Measurements from ENCODE around the gene LDLRAD4.

LDLRAD4 gene

DNA sequence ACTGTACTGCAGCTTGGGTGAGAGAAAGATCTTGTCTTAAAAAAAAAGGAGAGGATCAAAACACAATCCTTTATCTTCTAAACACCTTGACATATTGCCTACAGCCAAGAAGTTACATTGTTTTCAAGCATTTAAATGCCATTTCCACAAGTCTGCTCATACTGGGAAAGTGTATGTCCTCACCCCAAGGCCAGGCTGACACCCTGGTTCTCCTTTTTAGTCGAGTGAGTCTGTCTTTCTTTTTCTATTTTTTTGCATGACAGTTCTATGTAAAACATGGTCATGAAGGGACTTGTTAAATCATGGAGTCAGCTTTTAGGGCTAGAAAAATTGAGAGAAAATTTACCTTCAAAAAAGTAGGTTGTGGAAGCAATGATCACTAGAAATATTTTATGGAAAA lies 274.5 kb downstream of the LDLRAD4 start:
- H3K4me1 ChIP-seq (ENCODE audit: control extremely low read depth in 1 of 4, control insufficient read depth in 4 of 4, insufficient read depth in 4 of 4, low read length in 3 of 4) = peaks cover 0 to 23% (median 16%) of the 10 kb centered on the region in 4 experiments
- no peak overlapping the region for H3K4me3 ChIP-seq (ENCODE audit: control insufficient read depth in 1 of 7, extremely low read depth in 1 of 7, insufficient read depth in 4 of 7, low read depth in 2 of 7, low read length in 6 of 7)
- H3K9me3 ChIP-seq (ENCODE audit: control extremely low read depth in 1 of 5, control insufficient read depth in 4 of 5, insufficient read depth in 2 of 5, low read depth in 1 of 5, low read length in 4 of 5) = no peaks in the 10 kb centered on the region
- no peaks in the 10 kb centered on the region for H3K27me3 ChIP-seq (replicated peaks in 2 of 5; ENCODE audit: control insufficient read depth in 4 of 5, insufficient read depth in 5 of 5, low read length in 4 of 5)
- DNase-seq = peak in 2 of 3 donors; percentile 32 to 52
- ChIA-PET POLR2A (no interaction called here), CTCF (interaction anchor here (0.7 to 2.3 kb wide), 4 partner anchors 9 to 19 kb away, joined by 3 to 4 read pairs (median 3); no protein-coding TSS in a partner anchor)
- no peak overlapping the region for H3K27ac ChIP-seq (ENCODE audit: insufficient read depth in 1 of 2, low read depth in 1 of 2, low read length in 2 of 2, poor library complexity in 1 of 2, severe bottlenecking in 2 of 2)
- WGBS (ENCODE audit: insufficient coverage) = no CpG with 5 or more reads among the region's 1 CpG
- H3K36me3 ChIP-seq (ENCODE audit: control insufficient read depth in 4 of 4, insufficient read depth in 4 of 4, low read length in 3 of 4) = peaks cover 0 to 8% (median 2%) of the 10 kb centered on the region in 4 experiments

- DNase-seq = no peak
- Histone ChIP-seq H3K9me3 (ENCODE audit: control extremely low read depth in 1 of 5, control insufficient read depth in 4 of 5, insufficient read depth in 2 of 5, low read depth in 1 of 5, low read length in 4 of 5) (peaks cover 0 to under 1% (median 0%) of the 10 kb centered on the region in 5 experiments), H3K27ac (ENCODE audit: insufficient read depth in 1 of 2, low read depth in 1 of 2, low read length in 2 of 2, poor library complexity in 1 of 2, severe bottlenecking in 2 of 2) (no peak overlapping the region), H3K4me3 (ENCODE audit: control insufficient read depth in 1 of 7, extremely low read depth in 1 of 7, insufficient read depth in 4 of 7, low read depth in 2 of 7, low read length in 6 of 7) (no peak overlapping the region), H3K4me1 (ENCODE audit: control extremely low read depth in 1 of 4, control insufficient read depth in 4 of 4, insufficient read depth in 4 of 4, low read length in 3 of 4) (peaks cover 0 to 23% (median 16%) of the 10 kb centered on the region in 4 experiments), H3K36me3 (ENCODE audit: control insufficient read depth in 4 of 4, insufficient read depth in 4 of 4, low read length in 3 of 4) (peaks cover 0 to 13% (median 5%) of the 10 kb centered on the region in 4 experiments), H3K27me3 (replicated peaks in 2 of 5; ENCODE audit: control insufficient read depth in 4 of 5, insufficient read depth in 5 of 5, low read length in 4 of 5) (no peaks in the 10 kb centered on the region)
- CTCF ChIA-PET = interaction anchor here (0.7 to 2.3 kb wide), 2 partner anchors 11 to 19 kb away, joined by 3 to 4 read pairs; no protein-coding TSS in a partner anchor
- WGBS (ENCODE audit: insufficient coverage) = 87% methylated on average over 12 of the region's 16 CpGs
- POLR2A ChIA-PET = no interaction called here
Measured at GRCh38 chr18:13493725-13494124, 275.2 kb downstream of the LDLRAD4 start.

DNA sequence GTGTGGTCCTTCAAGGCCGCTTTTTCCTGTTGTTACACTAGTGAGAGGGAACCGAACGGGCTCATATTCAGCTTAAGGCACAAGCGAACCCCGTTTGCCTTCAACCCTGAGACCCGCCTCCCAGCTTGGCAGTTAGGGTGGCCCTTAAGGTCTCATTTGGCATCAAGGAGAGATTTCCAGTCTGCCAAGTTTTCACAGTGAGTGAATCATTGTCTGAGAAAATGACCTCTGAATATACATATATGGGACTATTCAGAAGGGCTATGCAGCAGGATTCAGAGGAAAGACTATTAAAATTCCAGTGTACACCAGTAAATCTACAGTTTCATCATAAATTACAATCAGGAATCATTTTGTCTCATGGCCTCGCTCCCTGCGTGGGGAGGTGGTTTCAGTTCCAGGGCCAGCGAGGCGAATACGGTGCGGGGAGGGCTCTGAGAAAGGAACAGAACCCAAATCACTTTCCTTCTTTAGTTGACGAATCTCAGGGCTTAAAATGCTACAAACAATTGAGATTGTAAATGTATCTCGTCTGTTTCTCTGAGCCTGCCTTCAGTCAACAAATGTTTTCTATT lies 276.4 kb downstream of the LDLRAD4 start:
- CTCF ChIA-PET = no interaction called here
- H3K9me3 ChIP-seq (ENCODE audit: control extremely low read depth in 1 of 5, control insufficient read depth in 4 of 5, insufficient read depth in 2 of 5, low read depth in 1 of 5, low read length in 4 of 5) = peaks cover 0 to 10% (median 3%) of the 10 kb centered on the region in 5 experiments
- no peak overlapping the region for H3K4me3 ChIP-seq (ENCODE audit: control insufficient read depth in 1 of 7, extremely low read depth in 1 of 7, insufficient read depth in 4 of 7, low read depth in 2 of 7, low read length in 6 of 7)
- peaks cover 0 to 23% (median 16%) of the 10 kb centered on the region in 4 experiments for H3K4me1 ChIP-seq (ENCODE audit: control extremely low read depth in 1 of 4, control insufficient read depth in 4 of 4, insufficient read depth in 4 of 4, low read length in 3 of 4)
- peaks cover 0 to 15% (median 8%) of the 10 kb centered on the region in 4 experiments for H3K36me3 ChIP-seq (ENCODE audit: control insufficient read depth in 4 of 4, insufficient read depth in 4 of 4, low read length in 3 of 4)
- POLR2A ChIA-PET = interaction anchor here (0.5 to 0.6 kb wide), 2 partner anchors 15 to 779 kb away, joined by 3 read pairs; no protein-coding TSS in a partner anchor
- DNase-seq = no peak
- WGBS (ENCODE audit: insufficient coverage) = 98% methylated on average over 11 of the region's 14 CpGs
- H3K27ac ChIP-seq (ENCODE audit: insufficient read depth in 1 of 2, low read depth in 1 of 2, low read length in 2 of 2, poor library complexity in 1 of 2, severe bottlenecking in 2 of 2) = no peak overlapping the region
- no peaks in the 10 kb centered on the region for H3K27me3 ChIP-seq (replicated peaks in 2 of 5; ENCODE audit: control insufficient read depth in 4 of 5, insufficient read depth in 5 of 5, low read length in 4 of 5)

GRCh38 chr18:13495961-13496360 lies 277.4 kb downstream of the LDLRAD4 start:
- ChIA-PET POLR2A (no interaction called here), CTCF (no interaction called here)
- peaks cover 0 to 15% (median 8%) of the 10 kb centered on the region in 4 experiments for H3K36me3 ChIP-seq (ENCODE audit: control insufficient read depth in 4 of 4, insufficient read depth in 4 of 4, low read length in 3 of 4)
- no peaks in the 10 kb centered on the region for H3K27me3 ChIP-seq (replicated peaks in 2 of 5; ENCODE audit: control insufficient read depth in 4 of 5, insufficient read depth in 5 of 5, low read length in 4 of 5)
- peaks cover 0 to 29% (median 22%) of the 10 kb centered on the region in 4 experiments for H3K4me1 ChIP-seq (ENCODE audit: control extremely low read depth in 1 of 4, control insufficient read depth in 4 of 4, insufficient read depth in 4 of 4, low read length in 3 of 4)
- H3K27ac ChIP-seq (ENCODE audit: insufficient read depth in 1 of 2, low read depth in 1 of 2, low read length in 2 of 2, poor library complexity in 1 of 2, severe bottlenecking in 2 of 2) = no peak overlapping the region
- 17% methylated on average over 3 of the region's 8 CpGs for WGBS (ENCODE audit: insufficient coverage)
- peak in 2 of 3 donors; percentile 36 to 60 for DNase-seq
- no peak overlapping the region for H3K4me3 ChIP-seq (ENCODE audit: control insufficient read depth in 1 of 7, extremely low read depth in 1 of 7, insufficient read depth in 4 of 7, low read depth in 2 of 7, low read length in 6 of 7)
- peaks cover 0 to 10% (median 3%) of the 10 kb centered on the region in 5 experiments for H3K9me3 ChIP-seq (ENCODE audit: control extremely low read depth in 1 of 5, control insufficient read depth in 4 of 5, insufficient read depth in 2 of 5, low read depth in 1 of 5, low read length in 4 of 5)

- CTCF ChIA-PET = interaction anchor here (0.9 kb wide), 1 partner anchor 12 kb away, joined by 3 read pairs; no protein-coding TSS in a partner anchor
- WGBS (ENCODE audit: insufficient coverage) = no CpG with 5 or more reads among the region's 4 CpGs
- peaks cover 0 to 32% (median 26%) of the 10 kb centered on the region in 4 experiments for H3K4me1 ChIP-seq (ENCODE audit: control extremely low read depth in 1 of 4, control insufficient read depth in 4 of 4, insufficient read depth in 4 of 4, low read length in 3 of 4)
- H3K27me3 ChIP-seq (replicated peaks in 2 of 5; ENCODE audit: control insufficient read depth in 4 of 5, insufficient read depth in 5 of 5, low read length in 4 of 5) = no peaks in the 10 kb centered on the region
- peaks cover 0 to 10% (median 3%) of the 10 kb centered on the region in 5 experiments for H3K9me3 ChIP-seq (ENCODE audit: control extremely low read depth in 1 of 5, control insufficient read depth in 4 of 5, insufficient read depth in 2 of 5, low read depth in 1 of 5, low read length in 4 of 5)
- peaks cover 0 to 15% (median 7%) of the 10 kb centered on the region in 4 experiments for H3K36me3 ChIP-seq (ENCODE audit: control insufficient read depth in 4 of 4, insufficient read depth in 4 of 4, low read length in 3 of 4)
- H3K4me3 ChIP-seq (ENCODE audit: control insufficient read depth in 1 of 7, extremely low read depth in 1 of 7, insufficient read depth in 4 of 7, low read depth in 2 of 7, low read length in 6 of 7) = no peak overlapping the region
- POLR2A ChIA-PET = no interaction called here
- no peak for DNase-seq
- H3K27ac ChIP-seq (ENCODE audit: insufficient read depth in 1 of 2, low read depth in 1 of 2, low read length in 2 of 2, poor library complexity in 1 of 2, severe bottlenecking in 2 of 2) = no peak overlapping the region
Measured at GRCh38 chr18:13496691-13497281, 278.2 kb downstream of the LDLRAD4 start.

- H3K4me3 ChIP-seq (ENCODE audit: control insufficient read depth in 1 of 7, extremely low read depth in 1 of 7, insufficient read depth in 4 of 7, low read depth in 2 of 7, low read length in 6 of 7) = no peak overlapping the region
- peaks cover 0 to 14% (median 6%) of the 10 kb centered on the region in 4 experiments for H3K36me3 ChIP-seq (ENCODE audit: control insufficient read depth in 4 of 4, insufficient read depth in 4 of 4, low read length in 3 of 4)
- H3K9me3 ChIP-seq (ENCODE audit: control extremely low read depth in 1 of 5, control insufficient read depth in 4 of 5, insufficient read depth in 2 of 5, low read depth in 1 of 5, low read length in 4 of 5) = peaks cover 0 to 10% (median 3%) of the 10 kb centered on the region in 5 experiments
- H3K4me1 ChIP-seq (ENCODE audit: control extremely low read depth in 1 of 4, control insufficient read depth in 4 of 4, insufficient read depth in 4 of 4, low read length in 3 of 4) = peaks cover 0 to 21% (median 15%) of the 10 kb centered on the region in 4 experiments
- H3K27ac ChIP-seq (ENCODE audit: insufficient read depth in 1 of 2, low read depth in 1 of 2, low read length in 2 of 2, poor library complexity in 1 of 2, severe bottlenecking in 2 of 2) = no peak overlapping the region
- ChIA-PET CTCF (interaction anchor here (1.3 to 1.6 kb wide), 2 partner anchors 24 to 30 kb away, joined by 5 read pairs; no protein-coding TSS in a partner anchor), POLR2A (no interaction called here)
- 96% methylated on average over 4 of the region's 5 CpGs for WGBS (ENCODE audit: insufficient coverage)
- DNase-seq = no peak
- H3K27me3 ChIP-seq (replicated peaks in 2 of 5; ENCODE audit: control insufficient read depth in 4 of 5, insufficient read depth in 5 of 5, low read length in 4 of 5) = no peaks in the 10 kb centered on the region
Measured at GRCh38 chr18:13499803-13500202, 281.2 kb downstream of the LDLRAD4 start.
